RPMI8226 (cell line): ENCODE measurements around the gene LIMS4.
"Not testable (repeated sequence)": the region's sequence is repeated elsewhere in the genome, so short reads cannot be mapped to it uniquely, and the experiment has no call there.

Experiments used
- DNase-seq: peaks from one replicate; pipeline ENCODE4 v3.0.0-alpha.2; 2015

Gene LIMS4

GRCh38 chr2:110449127-110449947 is 23.3 kb downstream of the LIMS4 start:
- not testable (repeated sequence) for DNase-seq

- not testable (repeated sequence) for DNase-seq
Measured at GRCh38 chr2:110446644-110447043, 26.0 kb downstream of the LIMS4 start.

GRCh38 chr2:110443305-110444005 is 29.2 kb downstream of the LIMS4 start:
- DNase-seq, result not testable (repeated sequence)

- not testable (repeated sequence) for DNase-seq
Measured at GRCh38 chr2:110441905-110442304, 30.7 kb downstream of the LIMS4 start.

GRCh38 chr2:110434565-110434964 is 38.1 kb downstream of the LIMS4 start:
- not testable (repeated sequence) for DNase-seq

GRCh38 chr2:110425725-110426124 is 46.9 kb downstream of the LIMS4 start:
- not testable (repeated sequence) for DNase-seq

- not testable (repeated sequence) for DNase-seq
Measured at GRCh38 chr2:110424421-110424820, 48.2 kb downstream of the LIMS4 start.

- DNase-seq, result not testable (repeated sequence)
Measured at GRCh38 chr2:110423574-110423962, 49.0 kb downstream of the LIMS4 start.

- not testable (repeated sequence) for DNase-seq
Measured at GRCh38 chr2:110422852-110423573, 49.6 kb downstream of the LIMS4 start.

GRCh38 chr2:110420641-110421354 is 51.8 kb downstream of the LIMS4 start:
- DNase-seq, result not testable (repeated sequence)

GRCh38 chr2:110407142-110407541 is 65.5 kb downstream of the LIMS4 start:
- DNase-seq, result not testable (repeated sequence)

GRCh38 chr2:110404988-110405387 is 67.6 kb downstream of the LIMS4 start:
- not testable (repeated sequence) for DNase-seq

- DNase-seq, result not testable (repeated sequence)
Measured at GRCh38 chr2:110404246-110404645, 68.4 kb downstream of the LIMS4 start.

- DNase-seq, result not testable (repeated sequence)
Measured at GRCh38 chr2:110401001-110401618, 71.5 kb downstream of the LIMS4 start.

- not testable (repeated sequence) for DNase-seq
Measured at GRCh38 chr2:110399378-110399777, 73.2 kb downstream of the LIMS4 start.

GRCh38 chr2:110395990-110396389 is 76.6 kb downstream of the LIMS4 start:
- not testable (repeated sequence) for DNase-seq
